T-helper 17 cell (primary cell): ENCODE data around the gene SKOR1. TPM values are rescaled to one million over a fixed set of nuclear protein-coding genes. Genes with fewer than 3 reads are reported as not detected.
A peak's percentile ranks its signal among the peaks of the same experiment; 100 is the strongest.

ENCODE experiments used
- ATAC-seq: fragments of 150-1000 bp; cut with Tn5 transposase; 2 replicates; pipeline ENCODE4 v1.10.0; 2021; ENCODE audit warnings: mild to moderate bottlenecking, moderate library complexity
- DNase-seq, 3 donors: peaks; one replicate each; pipeline versions ENCODE4 v3.0.0 to v3.0.0-alpha.2; 2020 to 2021
- H3K9me3 ChIP-seq: one replicate; pipeline ENCODE4 v1.7.0; 2013; ENCODE audit warnings: low read length, mild to moderate bottlenecking; ENCODE audit not compliant: control insufficient read depth, poor library complexity, severe bottlenecking
- H3K27ac Mint-ChIP-seq: one replicate; pipeline ENCODE4 v1.8.0; 2022; ENCODE audit warnings: mild to moderate bottlenecking, moderate library complexity, mixed read lengths
- H3K27me3 Mint-ChIP-seq: one replicate; pipeline ENCODE4 v1.8.0; 2022; ENCODE audit warnings: mixed read lengths
- H3K36me3 Mint-ChIP-seq: one replicate; pipeline ENCODE4 v1.8.0; 2022; ENCODE audit warnings: low read depth, mixed read lengths
- H3K4me1 Mint-ChIP-seq: one replicate; pipeline ENCODE4 v1.8.0; 2022; ENCODE audit warnings: mild to moderate bottlenecking, mixed read lengths
- H3K4me3 Mint-ChIP-seq: one replicate; pipeline ENCODE4 v1.8.0; 2022; ENCODE audit warnings: mild to moderate bottlenecking, moderate library complexity, mixed read lengths
- total RNA-seq, 4 donors: library from RNA in 2 of 4; stranded (reverse) in 2 of 4; gene quantifications; one replicate each; pipeline ENCODE4 v1.2.3 and lab custom pipeline; 2022 to 2026

Gene SKOR1
- total RNA-seq, 2 donors from 2014 or later = 2.2 to 2.7 TPM

DNA sequence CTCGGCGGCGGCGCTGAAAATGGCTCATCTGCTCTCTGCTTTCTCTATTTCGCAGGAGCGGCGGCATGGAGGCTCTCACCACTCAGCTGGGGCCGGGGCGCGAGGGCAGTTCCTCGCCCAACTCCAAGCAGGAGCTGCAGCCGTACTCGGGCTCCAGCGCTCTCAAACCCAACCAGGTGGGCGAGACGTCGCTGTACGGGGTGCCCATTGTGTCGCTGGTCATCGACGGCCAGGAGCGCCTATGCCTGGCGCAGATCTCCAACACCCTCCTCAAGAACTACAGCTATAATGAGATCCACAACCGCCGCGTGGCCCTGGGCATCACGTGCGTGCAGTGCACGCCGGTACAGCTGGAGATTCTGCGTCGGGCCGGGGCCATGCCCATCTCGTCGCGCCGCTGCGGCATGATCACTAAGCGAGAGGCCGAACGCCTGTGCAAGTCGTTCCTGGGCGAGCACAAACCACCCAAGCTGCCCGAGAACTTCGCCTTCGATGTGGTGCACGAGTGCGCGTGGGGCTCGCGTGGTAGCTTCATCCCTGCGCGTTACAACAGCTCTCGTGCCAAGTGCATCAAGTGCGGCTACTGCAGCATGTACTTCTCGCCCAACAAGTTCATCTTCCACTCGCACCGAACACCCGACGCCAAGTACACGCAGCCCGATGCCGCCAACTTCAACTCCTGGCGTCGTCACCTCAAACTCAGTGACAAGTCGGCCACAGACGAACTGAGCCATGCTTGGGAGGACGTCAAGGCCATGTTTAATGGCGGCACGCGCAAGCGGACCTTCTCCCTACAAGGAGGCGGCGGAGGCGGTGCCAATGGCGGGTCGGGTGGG, 790 bp downstream of the SKOR1 start:
- peak overlapping the region; percentile 84 for H3K27ac Mint-ChIP-seq
- H3K27me3 Mint-ChIP-seq = peaks cover 70% of the 10 kb centered on the region

DNA sequence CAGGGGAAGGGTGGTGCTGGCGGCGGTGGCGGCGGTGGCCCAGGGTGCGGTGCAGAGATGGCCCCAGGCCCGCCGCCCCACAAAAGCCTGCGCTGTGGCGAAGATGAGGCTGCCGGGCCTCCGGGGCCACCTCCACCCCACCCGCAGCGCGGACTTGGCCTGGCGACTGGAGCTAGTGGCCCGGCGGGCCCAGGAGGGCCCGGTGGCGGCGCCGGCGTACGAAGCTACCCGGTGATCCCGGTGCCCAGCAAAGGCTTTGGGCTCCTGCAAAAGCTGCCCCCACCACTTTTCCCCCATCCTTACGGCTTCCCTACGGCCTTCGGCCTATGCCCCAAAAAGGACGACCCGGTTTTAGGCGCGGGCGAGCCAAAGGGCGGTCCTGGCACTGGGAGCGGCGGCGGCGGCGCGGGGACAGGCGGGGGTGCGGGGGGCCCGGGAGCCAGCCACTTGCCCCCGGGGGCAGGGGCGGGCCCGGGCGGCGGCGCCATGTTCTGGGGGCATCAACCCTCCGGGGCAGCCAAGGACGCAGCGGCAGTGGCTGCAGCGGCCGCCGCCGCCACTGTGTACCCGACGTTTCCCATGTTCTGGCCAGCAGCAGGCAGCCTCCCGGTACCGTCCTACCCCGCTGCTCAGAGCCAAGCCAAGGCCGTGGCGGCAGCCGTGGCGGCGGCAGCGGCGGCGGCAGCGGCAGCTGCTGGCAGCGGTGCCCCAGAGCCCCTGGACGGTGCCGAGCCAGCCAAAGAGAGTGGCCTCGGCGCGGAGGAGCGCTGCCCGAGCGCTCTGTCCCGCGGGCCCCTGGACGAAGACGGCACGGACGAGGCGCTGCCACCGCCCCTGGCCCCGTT, 1.6 kb downstream of the SKOR1 start:
- H3K27ac Mint-ChIP-seq = no peak overlapping the region
- ATAC-seq = no peak
- H3K4me1 Mint-ChIP-seq = peaks cover 41% of the 10 kb centered on the region
- DNase-seq = no peak
- peak overlapping the region; percentile 85 for H3K4me3 Mint-ChIP-seq
- no peaks in the 10 kb centered on the region for H3K9me3 ChIP-seq
- peaks cover 67% of the 10 kb centered on the region for H3K27me3 Mint-ChIP-seq
- peaks cover 12% of the 10 kb centered on the region for H3K36me3 Mint-ChIP-seq

More for the DNA sequence above, 790 bp downstream of the SKOR1 start:
- no peaks in the 10 kb centered on the region for H3K9me3 ChIP-seq
- ATAC-seq (no peak), DNase-seq (no peak)
- Mint-ChIP-seq H3K36me3 (peaks cover 14% of the 10 kb centered on the region), H3K4me3 (peak overlapping the region; percentile 85), H3K4me1 (peaks cover 48% of the 10 kb centered on the region)

DNA sequence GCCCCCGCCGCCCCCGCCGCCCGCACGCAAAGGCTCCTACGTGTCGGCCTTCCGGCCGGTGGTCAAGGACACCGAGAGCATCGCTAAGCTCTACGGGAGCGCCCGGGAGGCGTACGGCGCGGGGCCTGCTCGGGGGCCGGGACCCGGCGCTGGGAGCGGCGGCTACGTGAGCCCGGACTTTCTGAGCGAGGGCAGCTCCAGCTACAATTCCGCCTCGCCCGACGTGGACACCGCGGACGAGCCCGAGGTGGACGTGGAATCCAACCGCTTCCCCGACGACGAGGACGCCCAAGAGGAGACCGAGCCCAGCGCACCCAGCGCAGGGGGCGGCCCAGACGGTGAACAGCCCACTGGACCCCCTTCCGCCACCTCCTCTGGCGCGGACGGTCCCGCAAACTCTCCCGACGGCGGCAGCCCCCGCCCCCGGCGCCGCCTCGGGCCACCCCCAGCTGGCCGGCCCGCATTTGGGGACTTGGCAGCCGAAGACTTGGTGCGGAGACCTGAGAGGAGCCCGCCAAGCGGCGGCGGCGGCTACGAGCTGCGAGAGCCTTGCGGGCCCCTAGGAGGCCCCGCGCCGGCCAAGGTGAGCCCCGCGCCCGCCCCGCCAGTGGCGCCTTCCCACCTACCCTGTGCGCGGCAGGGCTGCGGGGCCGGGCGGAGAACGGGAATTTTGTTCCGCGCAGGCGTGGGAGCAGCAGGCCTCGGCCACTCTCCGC, 2.4 kb downstream of the SKOR1 start:
- no peak overlapping the region for H3K27ac Mint-ChIP-seq
- peaks cover 36% of the 10 kb centered on the region for H3K4me1 Mint-ChIP-seq
- ATAC-seq (no peak), DNase-seq (no peak)
- peaks cover 65% of the 10 kb centered on the region for H3K27me3 Mint-ChIP-seq
- H3K4me3 Mint-ChIP-seq = peak overlapping the region; percentile 73
- H3K36me3 Mint-ChIP-seq = peaks cover 9% of the 10 kb centered on the region
- no peaks in the 10 kb centered on the region for H3K9me3 ChIP-seq

DNA sequence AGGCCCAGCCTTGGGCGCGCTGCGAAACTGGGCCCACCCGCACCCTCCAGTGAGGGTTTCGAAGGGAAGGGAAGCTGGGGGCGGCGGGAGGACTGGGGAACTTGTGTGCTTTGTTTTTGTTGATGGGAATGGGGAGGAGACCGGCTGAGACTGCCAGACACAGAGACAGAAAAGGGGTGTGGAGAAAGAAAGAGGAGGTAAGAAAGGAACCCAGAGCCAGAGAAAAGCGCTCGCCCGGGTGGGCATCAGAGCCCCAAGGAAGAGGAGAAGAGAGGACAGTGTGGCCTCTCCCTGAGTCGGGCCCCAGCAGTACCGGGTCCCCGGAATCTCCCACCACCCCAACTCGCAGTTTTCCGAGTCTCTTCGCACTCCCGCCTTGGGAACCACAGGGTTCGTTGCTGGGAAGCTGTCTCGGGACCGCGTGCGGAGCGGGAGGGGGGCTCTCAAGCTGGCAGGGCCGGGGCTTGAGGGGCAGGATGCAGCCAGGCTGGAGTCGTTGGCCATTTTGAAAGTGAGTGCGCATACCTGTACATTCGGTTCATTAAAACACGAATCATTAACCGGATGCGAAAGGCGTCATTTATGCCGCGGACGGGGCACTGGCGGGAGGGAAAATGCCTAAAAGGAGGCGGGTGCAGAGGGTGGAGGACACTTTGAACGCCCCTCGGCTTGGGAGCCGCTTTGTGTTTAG, 3.1 kb downstream of the SKOR1 start:
- Mint-ChIP-seq H3K27ac (no peak overlapping the region), H3K27me3 (peaks cover 71% of the 10 kb centered on the region), H3K4me1 (peaks cover 42% of the 10 kb centered on the region), H3K36me3 (peaks cover 11% of the 10 kb centered on the region), H3K4me3 (peak overlapping the region; percentile 73)
- no peaks in the 10 kb centered on the region for H3K9me3 ChIP-seq
- DNase-seq (no peak), ATAC-seq (no peak)

DNA sequence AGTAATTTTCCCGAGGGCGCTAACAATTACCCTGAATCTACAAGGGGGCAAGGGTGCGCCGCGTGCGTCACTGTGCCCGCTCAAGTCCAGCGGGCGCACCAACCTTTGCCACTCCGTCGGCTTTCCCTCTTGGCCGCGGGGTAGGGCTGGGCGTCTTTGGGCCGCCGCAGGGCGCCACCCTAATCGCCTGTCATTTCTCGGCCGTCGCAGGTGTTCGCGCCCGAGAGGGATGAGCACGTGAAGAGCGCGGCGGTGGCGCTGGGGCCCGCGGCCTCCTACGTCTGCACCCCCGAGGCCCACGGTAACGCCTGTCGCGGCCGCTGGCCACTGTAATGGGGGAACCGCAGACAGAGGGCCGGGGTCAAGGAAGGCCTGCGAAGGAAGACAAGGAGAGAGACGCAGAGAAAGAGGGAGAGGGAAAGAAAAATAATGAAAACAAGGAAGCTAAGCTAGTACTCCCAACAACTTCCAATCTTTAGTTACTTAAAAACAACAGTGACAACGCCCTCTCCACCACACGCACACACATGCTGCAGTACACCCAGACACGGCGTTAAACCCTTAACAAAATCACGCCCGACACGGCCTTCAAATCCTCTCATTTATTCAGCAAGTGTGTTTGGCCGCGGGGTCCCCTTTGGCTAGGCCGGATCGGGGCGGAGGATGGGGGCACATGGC, 3.8 kb downstream of the SKOR1 start:
- Mint-ChIP-seq H3K36me3 (peaks cover 6% of the 10 kb centered on the region), H3K27me3 (peaks cover 71% of the 10 kb centered on the region), H3K27ac (no peak overlapping the region), H3K4me1 (peaks cover 42% of the 10 kb centered on the region), H3K4me3 (peak overlapping the region; percentile 73)
- no peaks in the 10 kb centered on the region for H3K9me3 ChIP-seq
- DNase-seq = no peak
- no peak for ATAC-seq

DNA sequence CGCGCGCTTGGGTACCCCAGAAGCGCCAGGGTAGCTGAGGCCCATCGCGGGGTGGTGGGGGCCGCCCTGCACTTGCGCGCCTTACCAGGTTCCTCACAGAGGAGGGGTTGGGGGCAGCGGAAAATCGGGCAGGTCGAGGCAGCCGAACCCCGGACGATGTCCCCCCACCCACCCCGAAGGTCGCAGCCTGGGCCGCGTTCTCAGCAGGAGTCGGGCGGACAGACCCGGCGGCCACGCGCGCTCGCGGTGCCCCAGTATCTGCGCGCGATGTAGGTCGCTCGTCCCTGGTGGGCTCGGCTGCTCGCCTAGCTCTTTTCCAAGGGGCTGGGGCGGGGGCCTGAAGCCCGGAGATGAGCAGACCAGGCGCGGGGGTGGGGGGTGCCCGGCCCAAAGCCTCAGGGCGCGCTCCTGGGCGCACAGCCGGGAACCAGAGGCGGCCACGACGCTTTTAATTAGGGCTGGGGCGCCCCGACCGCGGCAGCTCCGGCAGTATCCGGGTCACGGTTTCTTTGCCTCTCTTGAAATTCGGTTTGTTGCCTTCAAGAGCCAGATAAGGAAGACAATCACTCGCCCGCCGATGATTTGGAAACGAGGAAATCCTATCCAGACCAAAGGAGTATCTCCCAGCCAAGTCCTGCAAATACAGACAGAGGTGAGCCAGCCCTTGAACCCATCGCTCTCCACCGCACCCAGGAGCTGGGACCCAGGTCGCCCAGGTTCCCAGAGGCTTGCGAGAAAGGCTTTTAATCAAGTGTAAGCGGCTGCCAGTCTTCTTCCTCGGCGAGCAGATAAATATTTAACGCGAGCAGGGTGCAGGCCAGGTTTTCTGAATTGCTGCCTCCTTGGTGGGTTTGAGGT, 4.6 kb downstream of the SKOR1 start:
- no peaks in the 10 kb centered on the region for H3K9me3 ChIP-seq
- DNase-seq = no peak
- peaks cover 43% of the 10 kb centered on the region for H3K4me1 Mint-ChIP-seq
- ATAC-seq = no peak
- no peak overlapping the region for H3K27ac Mint-ChIP-seq
- peaks cover 71% of the 10 kb centered on the region for H3K27me3 Mint-ChIP-seq
- peak overlapping the region; percentile 19 for H3K4me3 Mint-ChIP-seq
- H3K36me3 Mint-ChIP-seq = peaks cover 5% of the 10 kb centered on the region

DNA sequence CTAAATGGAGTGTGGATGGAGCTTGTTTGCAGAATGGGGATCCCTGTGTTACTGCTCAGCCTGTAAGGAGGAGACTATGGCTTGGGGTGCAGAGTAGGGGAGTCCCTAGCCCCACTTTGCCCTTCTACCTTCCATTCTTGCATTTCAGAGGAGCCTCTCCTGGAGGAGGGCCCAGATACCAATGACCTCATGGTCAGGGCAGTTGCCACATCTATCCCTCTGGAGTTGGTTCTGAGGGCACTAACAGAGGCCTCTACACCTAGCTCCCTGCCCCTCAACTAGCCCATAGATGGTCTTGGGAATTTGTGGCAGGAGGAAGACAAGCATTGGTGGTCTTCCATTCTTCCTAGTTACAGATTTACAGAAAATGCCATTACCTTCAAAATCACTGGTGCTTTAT, 6.1 kb downstream of the SKOR1 start:
- no peak overlapping the region for H3K4me3 Mint-ChIP-seq
- no peak for DNase-seq
- peaks cover 72% of the 10 kb centered on the region for H3K27me3 Mint-ChIP-seq
- H3K9me3 ChIP-seq = no peaks in the 10 kb centered on the region
- H3K27ac Mint-ChIP-seq = no peak overlapping the region
- peaks cover 5% of the 10 kb centered on the region for H3K36me3 Mint-ChIP-seq
- peaks cover 45% of the 10 kb centered on the region for H3K4me1 Mint-ChIP-seq
- ATAC-seq = no peak

DNA sequence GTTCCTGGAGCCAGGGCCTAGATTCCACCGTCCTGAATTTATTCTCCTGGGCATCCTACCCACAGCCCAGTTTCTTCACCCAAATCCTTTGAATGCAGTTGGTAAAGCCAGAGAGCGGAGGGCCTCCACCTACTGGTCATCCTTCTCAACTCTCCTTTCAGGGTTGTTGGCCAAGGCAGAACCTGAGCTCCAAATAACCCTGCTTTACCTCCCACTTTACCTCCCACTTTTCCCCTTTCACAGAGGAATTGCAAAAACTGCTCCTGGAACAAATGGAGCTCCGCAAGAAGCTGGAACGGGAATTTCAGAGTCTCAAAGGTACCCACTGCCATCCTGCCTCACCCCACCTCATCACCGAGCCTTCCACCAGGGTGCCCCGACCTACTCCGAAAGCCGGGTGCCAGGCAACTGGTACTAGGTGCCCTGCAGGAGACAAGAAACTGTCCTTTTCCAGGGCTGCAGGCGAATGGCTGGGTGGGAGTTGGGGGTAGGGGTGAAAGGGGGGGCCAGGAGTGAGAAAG, 6.8 kb downstream of the SKOR1 start:
- Mint-ChIP-seq H3K4me3 (no peak overlapping the region), H3K4me1 (peaks cover 46% of the 10 kb centered on the region), H3K27me3 (peaks cover 75% of the 10 kb centered on the region), H3K36me3 (peaks cover 5% of the 10 kb centered on the region), H3K27ac (no peak overlapping the region)
- no peaks in the 10 kb centered on the region for H3K9me3 ChIP-seq
- DNase-seq = no peak
- ATAC-seq = no peak

DNA sequence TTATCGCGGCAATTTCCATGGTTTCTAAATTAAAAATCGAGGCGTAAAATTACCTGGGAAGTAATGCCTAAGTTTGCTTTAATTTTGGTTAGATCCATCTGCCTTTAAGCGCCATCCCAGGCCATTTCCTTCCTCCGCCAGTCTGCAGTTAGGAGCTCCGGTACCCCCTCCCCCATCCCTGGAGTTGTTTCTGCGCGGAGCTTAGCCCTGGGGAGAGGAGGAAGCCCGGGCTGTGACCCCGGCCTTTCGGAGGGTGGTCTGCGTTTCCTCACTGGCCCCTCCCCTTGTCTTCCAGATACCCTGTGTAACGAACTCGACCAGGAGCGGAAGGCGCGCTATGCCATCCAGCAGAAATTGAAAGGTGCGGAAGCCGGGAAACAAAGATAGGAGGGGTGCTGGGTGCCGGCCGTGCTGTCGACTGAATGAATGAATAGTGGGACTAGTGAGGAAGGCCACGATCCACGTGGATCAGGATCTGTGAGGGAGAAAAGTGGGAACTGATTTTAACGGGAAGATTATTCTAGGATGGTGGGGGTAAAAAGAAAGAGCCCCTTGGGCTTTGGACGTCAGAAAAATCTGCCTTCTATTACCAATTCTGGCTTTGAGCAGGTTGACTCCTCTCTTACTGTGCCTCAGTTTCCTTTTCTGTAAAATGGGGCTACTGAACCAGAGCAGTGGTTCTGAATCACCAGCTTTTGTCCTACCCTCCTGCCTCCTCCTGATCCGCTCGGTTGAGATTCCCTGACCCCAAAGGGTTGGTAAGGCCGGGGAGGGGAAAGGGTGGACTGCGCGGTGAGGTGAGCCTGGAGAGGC, 7.8 kb downstream of the SKOR1 start:
- DNase-seq (no peak), ATAC-seq (no peak)
- H3K9me3 ChIP-seq = no peaks in the 10 kb centered on the region
- Mint-ChIP-seq H3K27ac (peak overlapping the region; percentile 45), H3K36me3 (peaks cover 5% of the 10 kb centered on the region), H3K27me3 (peaks cover 73% of the 10 kb centered on the region), H3K4me1 (peaks cover 46% of the 10 kb centered on the region), H3K4me3 (peak overlapping the region; percentile 92)

DNA sequence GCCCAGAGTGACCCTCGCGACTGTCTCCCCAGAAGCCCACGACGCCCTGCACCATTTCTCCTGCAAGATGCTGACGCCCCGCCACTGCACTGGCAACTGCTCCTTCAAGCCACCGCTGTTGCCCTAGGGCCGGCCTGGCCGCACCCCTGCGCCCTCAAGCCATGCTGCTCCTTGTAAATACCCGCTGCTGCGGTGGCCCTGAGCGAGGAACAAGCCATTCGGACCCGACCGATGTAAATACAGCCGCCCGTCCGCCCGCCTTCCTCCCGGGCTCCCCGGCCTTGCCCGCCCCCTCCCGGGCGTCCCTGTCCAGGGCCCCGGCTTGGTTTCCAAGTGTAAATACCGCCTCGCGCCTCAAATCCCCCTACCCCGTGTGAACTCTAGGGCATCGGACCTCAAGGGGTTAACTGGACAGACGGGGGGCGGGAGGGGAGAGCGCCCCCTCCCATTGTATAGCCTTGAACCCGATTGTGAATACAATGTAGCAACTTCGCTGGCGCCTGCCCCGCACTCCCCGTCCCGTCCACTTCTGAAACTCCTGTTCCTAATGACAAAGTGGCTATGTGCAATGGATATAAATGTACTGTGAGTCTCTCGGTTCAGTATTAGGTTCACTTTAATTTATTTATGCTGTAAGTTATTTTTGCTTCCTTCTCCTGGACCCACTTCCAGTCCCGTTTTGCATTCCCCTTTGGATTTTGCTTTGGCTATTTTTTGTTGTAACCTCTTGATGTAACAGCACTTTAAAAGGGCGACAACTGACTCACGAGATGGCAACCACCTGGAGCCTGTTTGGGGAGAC, 8.6 kb downstream of the SKOR1 start:
- Mint-ChIP-seq H3K4me3 (peak overlapping the region; percentile 92), H3K27ac (peak overlapping the region; percentile 39), H3K36me3 (peaks cover 5% of the 10 kb centered on the region), H3K27me3 (peaks cover 66% of the 10 kb centered on the region), H3K4me1 (peaks cover 41% of the 10 kb centered on the region)
- ATAC-seq = peak; percentile 44
- DNase-seq = no peak
- H3K9me3 ChIP-seq = no peaks in the 10 kb centered on the region
